Right atrium auricular region (tissue), 2 donors: Measurements from ENCODE around the gene INSRR. TPM values are rescaled to one million over a fixed set of nuclear protein-coding genes. Genes with fewer than 3 reads are reported as not detected.

Experiments
- DNase-seq: peaks from one replicate; pipeline ENCODE4 v3.0.0-alpha.2; 2019; ENCODE audit warnings: low spot score
- H3K27ac ChIP-seq, 2 donors: fragments of 200-600 bp; sonication (generic); 1 replicate in 1 of 2; 2 replicates in 1 of 2; pipeline ENCODE4 v1.5.1; 2016 to 2019
- H3K27me3 ChIP-seq, 2 donors: fragments of 200-600 bp; sonication (generic); one replicate each; pipeline versions ENCODE4 v1.5.1 to v1.6.0; 2017 to 2019
- H3K36me3 ChIP-seq: fragments of 200-600 bp; sonication (generic); one replicate; pipeline ENCODE4 v1.5.1; 2016
- H3K4me1 ChIP-seq, 2 donors: fragments of 200-600 bp; sonication (generic); one replicate each; pipeline versions ENCODE4 v1.5.1 to v1.6.0; 2017 to 2019
- H3K4me3 ChIP-seq, 2 donors: fragments of 200-600 bp; sonication (generic); 1 replicate in 1 of 2; 2 replicates in 1 of 2; pipeline ENCODE4 v1.5.1; 2017 to 2019; ENCODE audit warnings: mild to moderate bottlenecking in 1 of 2, moderate library complexity in 1 of 2
- H3K9me3 ChIP-seq, 2 donors: fragments of 200-600 bp; sonication (generic); one replicate each; pipeline ENCODE4 v1.5.1; 2019
- total RNA-seq, 2 donors: library from RNA; depleted of rRNA; stranded (reverse); fragments of >200 nt; gene quantifications; one replicate each; pipeline ENCODE4 v1.1.0, GENCODE V29; 2016
- TF ChIP-seq, protein P1 (sequence below), 2 donors: fragments of 200-600 bp; sonication (generic); IDR thresholded peaks; one replicate each; pipeline ENCODE4 v1.5.1; 2019; ENCODE audit warnings: antibody characterized with exemption in 2 of 2

Gene INSRR
- total RNA-seq, 2 donors from 2014 or later: not detected

DNA sequence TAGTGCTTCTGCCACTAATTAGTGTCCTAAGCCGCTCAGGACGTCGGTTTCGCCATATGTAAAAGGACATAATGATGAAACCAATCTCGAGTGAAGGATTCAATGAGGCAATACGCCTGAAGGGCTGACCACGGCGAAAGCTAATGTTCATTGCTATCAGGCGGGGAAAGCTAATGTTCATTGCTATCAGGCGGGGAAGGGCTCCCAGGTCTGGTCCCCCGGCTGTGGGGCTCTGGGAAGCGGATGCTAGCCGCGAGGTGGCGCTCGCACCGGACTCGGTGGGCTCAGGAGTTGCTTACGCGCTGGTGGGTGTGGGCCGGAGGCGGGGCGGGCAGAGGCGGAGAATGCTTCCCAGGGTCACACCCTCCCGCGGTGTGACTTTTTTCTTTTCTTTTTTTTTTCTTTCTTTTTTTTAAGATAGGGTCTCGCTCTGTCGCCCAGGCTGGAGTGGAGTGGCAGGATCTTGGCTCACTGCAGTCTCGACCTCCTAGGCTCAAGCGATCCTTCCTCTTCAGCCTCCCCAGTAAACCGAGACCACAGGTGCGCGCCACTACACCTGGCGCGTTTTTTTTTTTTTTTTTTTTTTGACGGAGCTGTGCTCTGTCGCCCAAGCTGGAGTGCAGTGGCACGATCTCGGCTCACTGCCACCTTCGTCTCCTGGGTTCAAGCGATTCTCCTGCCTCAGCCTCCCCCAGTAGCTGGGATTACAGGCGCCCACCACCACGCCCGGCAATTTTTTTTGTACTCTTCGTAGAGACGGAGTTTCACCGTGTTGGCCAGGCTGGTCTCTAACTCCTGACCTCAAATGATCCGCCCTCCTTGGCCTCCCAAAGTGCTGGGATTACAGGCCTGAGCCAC lies 33.5 kb upstream of the INSRR start:
- Histone ChIP-seq H3K27ac (peak overlapping the region; percentile 85 to 90), H3K27me3 (no peaks in the 10 kb centered on the region), H3K9me3 (no peaks in the 10 kb centered on the region), H3K4me3 (peak overlapping the region; percentile 12 to 59), H3K36me3 (no peaks in the 10 kb centered on the region), H3K4me1 (peaks cover 0 to 47% of the 10 kb centered on the region in 2 donors)
- TF ChIP-seq, protein P1, sequence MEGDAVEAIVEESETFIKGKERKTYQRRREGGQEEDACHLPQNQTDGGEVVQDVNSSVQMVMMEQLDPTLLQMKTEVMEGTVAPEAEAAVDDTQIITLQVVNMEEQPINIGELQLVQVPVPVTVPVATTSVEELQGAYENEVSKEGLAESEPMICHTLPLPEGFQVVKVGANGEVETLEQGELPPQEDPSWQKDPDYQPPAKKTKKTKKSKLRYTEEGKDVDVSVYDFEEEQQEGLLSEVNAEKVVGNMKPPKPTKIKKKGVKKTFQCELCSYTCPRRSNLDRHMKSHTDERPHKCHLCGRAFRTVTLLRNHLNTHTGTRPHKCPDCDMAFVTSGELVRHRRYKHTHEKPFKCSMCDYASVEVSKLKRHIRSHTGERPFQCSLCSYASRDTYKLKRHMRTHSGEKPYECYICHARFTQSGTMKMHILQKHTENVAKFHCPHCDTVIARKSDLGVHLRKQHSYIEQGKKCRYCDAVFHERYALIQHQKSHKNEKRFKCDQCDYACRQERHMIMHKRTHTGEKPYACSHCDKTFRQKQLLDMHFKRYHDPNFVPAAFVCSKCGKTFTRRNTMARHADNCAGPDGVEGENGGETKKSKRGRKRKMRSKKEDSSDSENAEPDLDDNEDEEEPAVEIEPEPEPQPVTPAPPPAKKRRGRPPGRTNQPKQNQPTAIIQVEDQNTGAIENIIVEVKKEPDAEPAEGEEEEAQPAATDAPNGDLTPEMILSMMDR (IDR thresholded peaks at IDR 0.05): peak; percentile 84 to 93
- DNase-seq: peak; percentile 90

DNA sequence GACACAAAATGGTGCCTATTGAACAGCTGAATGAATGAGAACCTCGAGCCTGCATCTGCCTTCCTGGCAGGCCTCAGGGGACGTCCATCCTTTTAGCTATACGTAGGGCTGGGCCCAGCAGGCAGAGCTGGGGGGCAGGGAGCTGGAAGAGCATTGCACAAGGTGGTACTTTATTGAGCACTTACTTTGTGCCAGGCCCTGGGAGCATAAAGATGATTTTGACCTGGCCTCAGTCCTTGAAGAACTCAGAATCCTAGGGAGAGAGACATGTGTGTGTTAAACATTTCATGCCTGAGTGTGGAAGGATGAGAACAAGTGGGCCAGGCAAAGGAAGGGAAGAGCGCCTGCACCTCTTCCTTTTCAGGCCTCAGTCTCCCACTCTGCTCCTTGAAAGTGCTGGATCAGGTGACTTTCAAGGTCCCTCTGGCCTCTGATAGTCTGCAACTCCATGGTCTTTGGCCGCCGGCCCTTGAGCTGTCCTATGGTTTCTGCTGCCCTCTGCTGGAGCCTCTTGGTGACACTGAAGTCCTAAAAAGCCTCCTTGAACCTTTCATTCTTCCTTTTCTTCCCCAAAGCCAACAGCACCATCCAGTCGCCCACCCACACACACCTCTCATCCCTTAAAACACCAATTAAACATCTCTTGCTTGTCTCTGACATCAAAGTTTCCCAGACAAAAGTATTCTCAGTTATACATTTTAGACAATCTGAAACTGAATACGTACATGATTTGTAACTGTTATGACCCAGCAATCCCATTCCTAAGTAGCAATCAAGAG lies 31.1 kb upstream of the INSRR start:
- no peaks in the 10 kb centered on the region for H3K36me3 ChIP-seq
- H3K4me1 ChIP-seq: peaks cover 0 to 23% of the 10 kb centered on the region in 2 donors
- no peaks in the 10 kb centered on the region for H3K27me3 ChIP-seq
- no peak overlapping the region for H3K27ac ChIP-seq
- H3K9me3 ChIP-seq: no peaks in the 10 kb centered on the region
- H3K4me3 ChIP-seq: no peak overlapping the region
- peak; percentile 84 for DNase-seq
- TF ChIP-seq, protein P1 (IDR thresholded peaks at IDR 0.05): peak; percentile 64 to 85

DNA sequence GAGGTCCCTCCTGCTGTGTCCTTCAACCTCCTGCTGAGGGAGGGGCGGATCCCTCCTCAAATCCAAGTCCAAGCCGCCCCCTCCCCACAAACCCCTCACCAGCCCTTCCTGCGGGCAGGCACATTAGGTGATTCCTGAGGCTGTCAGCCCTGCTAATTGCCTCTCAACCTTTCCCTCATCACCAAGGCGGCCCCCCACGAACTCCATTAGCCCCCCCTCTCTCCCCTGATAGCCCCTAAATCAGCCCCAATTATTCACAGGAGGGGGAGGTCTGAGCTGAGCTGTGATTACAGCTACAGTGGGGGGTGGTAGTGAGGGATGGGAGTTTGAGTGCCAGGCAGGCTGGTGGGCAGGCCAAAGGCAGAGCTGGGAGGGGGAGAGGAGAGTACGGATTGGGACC lies 28.8 kb upstream of the INSRR start:
- no peak overlapping the region for H3K4me3 ChIP-seq
- TF ChIP-seq, protein P1 (IDR thresholded peaks at IDR 0.05): no peak
- no peak for DNase-seq
- peaks cover 0 to 10% of the 10 kb centered on the region in 2 donors for H3K4me1 ChIP-seq
- H3K36me3 ChIP-seq: no peaks in the 10 kb centered on the region
- no peak overlapping the region for H3K27ac ChIP-seq
- no peaks in the 10 kb centered on the region for H3K9me3 ChIP-seq
- no peaks in the 10 kb centered on the region for H3K27me3 ChIP-seq

GRCh38 chr1:156887317-156887716 lies 28.4 kb upstream of the INSRR start:
- no peaks in the 10 kb centered on the region for H3K36me3 ChIP-seq
- no peak for DNase-seq
- no peaks in the 10 kb centered on the region for H3K27me3 ChIP-seq
- H3K9me3 ChIP-seq: no peaks in the 10 kb centered on the region
- H3K4me3 ChIP-seq: no peak overlapping the region
- H3K27ac ChIP-seq: no peak overlapping the region
- H3K4me1 ChIP-seq: peaks cover 0 to 6% of the 10 kb centered on the region in 2 donors
- TF ChIP-seq, protein P1 (IDR thresholded peaks at IDR 0.05): no peak

DNA sequence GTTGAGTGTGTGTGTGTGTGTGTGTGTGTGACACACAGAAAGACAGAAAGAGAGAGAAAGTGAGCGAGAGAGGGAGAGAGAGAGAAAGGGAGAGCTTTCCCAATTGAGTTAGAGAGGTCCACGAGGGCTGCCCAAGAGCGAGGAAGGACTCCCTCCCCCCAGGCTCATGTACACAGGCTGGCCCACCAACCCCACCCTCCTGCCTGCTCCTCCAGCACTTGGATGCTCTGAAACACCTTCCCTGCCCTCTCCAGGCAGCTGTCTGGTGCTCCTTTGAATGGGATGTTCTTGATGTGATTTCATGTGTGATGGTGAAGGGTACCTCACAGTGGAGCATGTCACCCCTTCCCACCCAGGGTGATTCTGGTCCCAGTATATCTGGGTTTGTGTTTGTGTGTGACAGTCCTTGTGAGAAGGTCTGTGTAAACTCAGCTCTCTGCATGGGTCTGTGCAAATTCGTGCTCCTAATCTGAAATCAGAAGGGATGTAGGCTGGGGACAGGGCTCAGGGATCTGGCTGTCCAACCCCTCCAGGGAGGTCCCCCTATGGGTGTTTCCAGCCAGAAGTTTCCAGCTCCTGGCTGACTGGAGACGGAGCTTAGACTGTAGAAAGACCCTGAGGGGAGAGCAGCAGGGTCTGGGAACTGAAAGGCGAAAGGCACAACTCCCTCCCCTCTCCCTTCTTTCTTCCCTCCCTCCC lies 27.8 kb upstream of the INSRR start:
- H3K4me1 ChIP-seq: peaks cover 0 to under 1% of the 10 kb centered on the region in 2 donors
- H3K9me3 ChIP-seq: no peaks in the 10 kb centered on the region
- no peaks in the 10 kb centered on the region for H3K36me3 ChIP-seq
- H3K27me3 ChIP-seq: no peaks in the 10 kb centered on the region
- H3K4me3 ChIP-seq: no peak overlapping the region
- DNase-seq: no peak
- TF ChIP-seq, protein P1 (IDR thresholded peaks at IDR 0.05): no peak
- no peak overlapping the region for H3K27ac ChIP-seq
